Stomach (tissue), 9 donors: ENCODE results near the gene PDK3. TPM values are rescaled to one million over a fixed set of nuclear protein-coding genes. Genes with fewer than 3 reads are reported as not detected.

Experiments
- DNase-seq, 2 donors: peaks; one replicate each; pipeline versions ENCODE4 v3.0.0 to v3.0.0-alpha.2; 2013 to 2019
- H3K27ac ChIP-seq, 5 donors: fragments of 200-600 bp in 4 of 5; sonication (generic) in 4 of 5; one replicate each; pipeline ENCODE4 v1.5.1; 2013 to 2019; ENCODE audit warnings: mild to moderate bottlenecking in 1 of 5, moderate library complexity in 1 of 5
- H3K27me3 ChIP-seq, 3 donors: fragments of 200-600 bp; sonication (generic); one replicate each; pipeline ENCODE4 v1.5.1; 2017 to 2019; ENCODE audit warnings: mixed run types in 1 of 3
- H3K36me3 ChIP-seq, 4 donors: fragments of 200-600 bp; sonication (generic); 1 replicate in 3 of 4; 2 replicates in 1 of 4; pipeline ENCODE4 v1.5.1; 2016 to 2019
- H3K4me1 ChIP-seq, 4 donors: fragments of 200-600 bp; sonication (generic); one replicate each; pipeline ENCODE4 v1.5.1; 2016 to 2019
- H3K4me3 ChIP-seq, 4 donors: fragments of 200-600 bp; sonication (generic) in 3 of 4; one replicate each; pipeline ENCODE4 v1.5.1; 2016 to 2019; ENCODE audit warnings: mild to moderate bottlenecking in 1 of 4
- H3K9me3 ChIP-seq, 4 donors: fragments of 200-600 bp; sonication (generic); one replicate each; pipeline ENCODE4 v1.5.1; 2016 to 2019
- EP300 ChIP-seq: sonication (generic); formaldehyde crosslinking; IDR thresholded peaks from one replicate; pipeline ENCODE4 v1.6.1; 2017; ENCODE audit warnings: antibody characterized with exemption
- POLR2A ChIP-seq, 4 donors: fragments of 450-650 bp; IDR thresholded peaks; one replicate each; pipeline ENCODE4 v1.6.1; 2016; ENCODE audit warnings: antibody characterized with exemption in 4 of 4, control low read depth in 2 of 4, mild to moderate bottlenecking in 1 of 4, moderate library complexity in 1 of 4
- POLR2AphosphoS5 ChIP-seq, 3 donors: sonication (generic); formaldehyde crosslinking; IDR thresholded peaks; one replicate each; pipeline ENCODE4 v1.6.1; 2016; ENCODE audit warnings: antibody characterized with exemption in 3 of 3
- WGBS, 5 donors: extraction: QIAGEN DNeasy Blood & Tissue Kit in 3 of 5; methylation state at CpG; one replicate each; pipeline versions ENCODE4 v1.1.5 to v1.1.7; 2013 to 2018; 5-methylcytosine and 5-hydroxymethylcytosine counted together
- intact Hi-C: fragments of 100-400 bp; cut with DNase I; formaldehyde crosslinking; loops from one replicate; pipeline ENCODE4 v1.15.1; 2023; ENCODE audit warnings: low total_unique reads
- polyA plus RNA-seq, 3 donors: library from polyadenylated mRNA; stranded (reverse); fragments of 200-250 nt; gene quantifications; one replicate each; pipeline ENCODE4 v1.2.3, GENCODE V29; 2013
- total RNA-seq, 5 donors: library from RNA; depleted of rRNA; stranded (reverse); fragments of >200 nt; gene quantifications; one replicate each; pipeline versions ENCODE4 v1.1.0 to v1.2.3, GENCODE V29; 2014 to 2016
- TF ChIP-seq, protein P1 (sequence below), 7 experiments: fragments of 450-650 bp in 4 of 7; fragments of 200-600 bp in 3 of 7; sonication (generic) in 3 of 7; IDR thresholded peaks; one replicate each; pipeline ENCODE4 v1.5.1; 2016 to 2019; ENCODE audit warnings: antibody characterized with exemption in 7 of 7, control low read depth in 2 of 7, mild to moderate bottlenecking in 1 of 7
- donor health status: healthy with polysubstance abuse.
- donor health status: Bipolar disorder and iron deficiency.
- donor health status: healthy.

The PDK3 gene
- total and polyA plus RNA-seq, 8 donors: 0.29 to 81.1 (median 5.1) TPM

DNA sequence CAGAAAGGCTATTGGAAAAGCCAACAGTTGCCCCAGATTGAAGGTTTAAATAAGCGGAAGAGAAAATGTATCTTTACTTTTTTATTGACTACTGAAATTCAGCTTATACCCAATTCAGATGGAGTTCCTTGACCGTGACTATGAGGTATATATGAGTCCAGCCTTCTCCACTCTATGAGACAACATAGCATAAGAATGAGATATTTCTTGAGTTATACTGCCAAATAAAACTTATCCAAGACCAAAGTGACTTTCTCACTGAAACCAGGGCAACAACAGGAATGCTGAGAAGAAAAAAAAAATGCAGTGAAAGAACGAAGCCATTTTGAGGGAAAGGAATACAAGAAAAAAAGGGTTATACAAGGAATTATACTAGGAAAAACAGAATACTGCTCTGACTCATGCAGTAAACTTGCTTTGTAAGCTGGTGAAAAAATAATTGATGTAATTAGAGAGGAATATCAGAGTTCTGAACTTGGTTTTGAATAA is 16.3 kb upstream of the PDK3 start:
- no peaks in the 10 kb centered on the region for H3K27me3 ChIP-seq
- intact Hi-C loops: no loop called here
- WGBS, 5 donors: 79 to 87% (median 83%) methylated on average over 3 of the region's 3 CpGs
- H3K4me1 ChIP-seq: no peaks in the 10 kb centered on the region
- peaks cover 0 to 9% (median 0%) of the 10 kb centered on the region in 4 donors for H3K9me3 ChIP-seq
- H3K36me3 ChIP-seq: no peaks in the 10 kb centered on the region
- H3K4me3 ChIP-seq: no peak overlapping the region
- TF ChIP-seq POLR2A (IDR thresholded peaks at IDR 0.05) (no peak), EP300 (no peak), POLR2AphosphoS5 (IDR thresholded peaks at IDR 0.05) (no peak)
- TF ChIP-seq, protein P1, sequence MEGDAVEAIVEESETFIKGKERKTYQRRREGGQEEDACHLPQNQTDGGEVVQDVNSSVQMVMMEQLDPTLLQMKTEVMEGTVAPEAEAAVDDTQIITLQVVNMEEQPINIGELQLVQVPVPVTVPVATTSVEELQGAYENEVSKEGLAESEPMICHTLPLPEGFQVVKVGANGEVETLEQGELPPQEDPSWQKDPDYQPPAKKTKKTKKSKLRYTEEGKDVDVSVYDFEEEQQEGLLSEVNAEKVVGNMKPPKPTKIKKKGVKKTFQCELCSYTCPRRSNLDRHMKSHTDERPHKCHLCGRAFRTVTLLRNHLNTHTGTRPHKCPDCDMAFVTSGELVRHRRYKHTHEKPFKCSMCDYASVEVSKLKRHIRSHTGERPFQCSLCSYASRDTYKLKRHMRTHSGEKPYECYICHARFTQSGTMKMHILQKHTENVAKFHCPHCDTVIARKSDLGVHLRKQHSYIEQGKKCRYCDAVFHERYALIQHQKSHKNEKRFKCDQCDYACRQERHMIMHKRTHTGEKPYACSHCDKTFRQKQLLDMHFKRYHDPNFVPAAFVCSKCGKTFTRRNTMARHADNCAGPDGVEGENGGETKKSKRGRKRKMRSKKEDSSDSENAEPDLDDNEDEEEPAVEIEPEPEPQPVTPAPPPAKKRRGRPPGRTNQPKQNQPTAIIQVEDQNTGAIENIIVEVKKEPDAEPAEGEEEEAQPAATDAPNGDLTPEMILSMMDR (IDR thresholded peaks at IDR 0.05): no peak
- no peak overlapping the region for H3K27ac ChIP-seq
- no peak for DNase-seq

DNA sequence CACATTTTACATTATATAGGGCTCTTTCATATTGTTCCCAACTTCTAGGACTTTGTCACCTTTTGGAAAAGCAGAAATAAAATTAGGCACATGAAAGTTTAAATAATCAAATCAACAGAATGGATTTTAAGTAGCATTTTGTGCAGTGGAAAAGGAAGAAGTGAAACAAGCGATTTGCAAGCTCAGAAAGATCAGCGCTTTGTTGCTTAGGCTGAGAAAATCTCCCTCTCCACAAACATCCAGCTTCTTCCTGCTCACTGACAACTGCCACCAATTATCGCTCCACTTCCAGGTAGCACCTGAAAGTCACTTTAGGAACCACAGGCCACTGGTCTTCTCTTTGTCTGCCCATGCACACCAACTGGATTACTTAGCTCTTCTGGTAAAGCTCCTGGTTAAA is 2.0 kb upstream of the PDK3 start:
- TF ChIP-seq POLR2AphosphoS5 (IDR thresholded peaks at IDR 0.05) (no peak), EP300 (no peak), POLR2A (IDR thresholded peaks at IDR 0.05) (no peak)
- TF ChIP-seq, protein P1 (IDR thresholded peaks at IDR 0.05): no peak
- 81 to 95% (median 92%) methylated on average over 3 of the region's 3 CpGs for WGBS, 5 donors
- H3K27me3 ChIP-seq: peaks cover 0 to 3% (median 0%) of the 10 kb centered on the region in 3 donors
- H3K4me1 ChIP-seq: peaks cover 0 to 4% (median 0%) of the 10 kb centered on the region in 4 donors
- intact Hi-C loops: no loop called here
- no peaks in the 10 kb centered on the region for H3K9me3 ChIP-seq
- no peaks in the 10 kb centered on the region for H3K36me3 ChIP-seq
- no peak for DNase-seq
- H3K27ac ChIP-seq: no peak overlapping the region
- H3K4me3 ChIP-seq: no peak overlapping the region

DNA sequence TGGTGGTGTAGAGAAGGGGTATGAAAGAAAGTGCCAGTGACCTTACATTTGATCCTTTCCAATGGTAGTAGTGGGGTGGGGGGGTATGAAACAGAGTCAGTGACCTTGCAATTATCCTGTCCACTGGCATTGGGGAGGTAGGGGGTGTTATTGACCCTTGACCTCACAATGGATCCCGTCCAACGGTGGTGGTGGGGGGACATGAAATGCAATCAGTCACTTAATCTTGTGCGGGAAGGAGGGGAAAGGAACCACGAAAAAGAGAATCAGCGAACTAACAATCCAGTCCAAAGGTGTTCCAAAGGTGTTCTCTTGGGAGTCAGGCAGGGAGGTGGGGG is 619 bp upstream of the PDK3 start:
- peak overlapping the region; percentile 62 to 88 (median 81) for H3K27ac ChIP-seq
- H3K36me3 ChIP-seq: no peaks in the 10 kb centered on the region
- intact Hi-C loops: no loop called here
- H3K27me3 ChIP-seq: peaks cover 0 to 3% (median 0%) of the 10 kb centered on the region in 3 donors
- WGBS, 5 donors: 3 to 34% (median 10%) methylated on average over 3 to 5 of the region's 5 CpGs
- peak overlapping the region; percentile 59 to 68 (median 63) for H3K4me3 ChIP-seq
- H3K9me3 ChIP-seq: no peaks in the 10 kb centered on the region
- H3K4me1 ChIP-seq: peaks cover 0 to 4% (median 0%) of the 10 kb centered on the region in 4 donors
- TF ChIP-seq EP300: no peak
- TF ChIP-seq, protein P1 (IDR thresholded peaks at IDR 0.05): no peak
- TF ChIP-seq POLR2AphosphoS5 (IDR thresholded peaks at IDR 0.05): no peak
- no peak for TF ChIP-seq POLR2A (IDR thresholded peaks at IDR 0.05)
- no peak for DNase-seq

DNA sequence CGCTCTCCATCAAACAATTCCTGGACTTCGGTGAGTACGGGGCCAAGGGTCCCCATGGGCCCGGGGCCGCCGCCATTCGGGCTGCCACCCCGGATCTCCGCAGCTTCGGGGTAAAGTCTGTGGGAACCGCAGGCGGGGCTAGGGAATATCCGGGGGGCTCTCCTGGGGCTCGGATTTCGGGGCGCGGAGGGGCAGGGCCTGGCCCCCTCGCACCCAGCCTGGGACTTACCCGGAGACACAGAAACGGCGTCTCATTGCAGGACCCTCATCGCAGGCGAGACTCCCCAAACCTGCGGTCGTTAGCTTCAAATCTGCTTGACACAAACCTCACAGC is 413 bp downstream of the PDK3 start:
- no peaks in the 10 kb centered on the region for H3K9me3 ChIP-seq
- H3K36me3 ChIP-seq: no peaks in the 10 kb centered on the region
- 0 to 49% (median 2%) methylated on average over 5 to 25 of the region's 25 CpGs for WGBS, 5 donors
- intact Hi-C loops: no loop called here
- peaks cover 0 to 3% (median 0%) of the 10 kb centered on the region in 3 donors for H3K27me3 ChIP-seq
- H3K4me1 ChIP-seq: peaks cover 0 to 4% (median 0%) of the 10 kb centered on the region in 4 donors
- H3K27ac ChIP-seq: peak overlapping the region; percentile 69 to 88 (median 81)
- TF ChIP-seq POLR2AphosphoS5 (IDR thresholded peaks at IDR 0.05) (no peak), EP300 (no peak), POLR2A (IDR thresholded peaks at IDR 0.05) (no peak)
- TF ChIP-seq, protein P1 (IDR thresholded peaks at IDR 0.05): no peak
- H3K4me3 ChIP-seq: peak overlapping the region; percentile 59 to 68 (median 63)
- no peak for DNase-seq
